Activated gamma-delta T cell treated with anti-CD3 and anti-CD28 coated beads, Interleukin-2, amount 50 U/mL, for 16 hours (primary cell): ENCODE results near the gene CAP2.

Source experiments
- DNase-seq: peaks from one replicate; pipeline ENCODE4 v3.0.0-alpha.2; 2020; ENCODE audit warnings: low read depth

CAP2 gene

DNA sequence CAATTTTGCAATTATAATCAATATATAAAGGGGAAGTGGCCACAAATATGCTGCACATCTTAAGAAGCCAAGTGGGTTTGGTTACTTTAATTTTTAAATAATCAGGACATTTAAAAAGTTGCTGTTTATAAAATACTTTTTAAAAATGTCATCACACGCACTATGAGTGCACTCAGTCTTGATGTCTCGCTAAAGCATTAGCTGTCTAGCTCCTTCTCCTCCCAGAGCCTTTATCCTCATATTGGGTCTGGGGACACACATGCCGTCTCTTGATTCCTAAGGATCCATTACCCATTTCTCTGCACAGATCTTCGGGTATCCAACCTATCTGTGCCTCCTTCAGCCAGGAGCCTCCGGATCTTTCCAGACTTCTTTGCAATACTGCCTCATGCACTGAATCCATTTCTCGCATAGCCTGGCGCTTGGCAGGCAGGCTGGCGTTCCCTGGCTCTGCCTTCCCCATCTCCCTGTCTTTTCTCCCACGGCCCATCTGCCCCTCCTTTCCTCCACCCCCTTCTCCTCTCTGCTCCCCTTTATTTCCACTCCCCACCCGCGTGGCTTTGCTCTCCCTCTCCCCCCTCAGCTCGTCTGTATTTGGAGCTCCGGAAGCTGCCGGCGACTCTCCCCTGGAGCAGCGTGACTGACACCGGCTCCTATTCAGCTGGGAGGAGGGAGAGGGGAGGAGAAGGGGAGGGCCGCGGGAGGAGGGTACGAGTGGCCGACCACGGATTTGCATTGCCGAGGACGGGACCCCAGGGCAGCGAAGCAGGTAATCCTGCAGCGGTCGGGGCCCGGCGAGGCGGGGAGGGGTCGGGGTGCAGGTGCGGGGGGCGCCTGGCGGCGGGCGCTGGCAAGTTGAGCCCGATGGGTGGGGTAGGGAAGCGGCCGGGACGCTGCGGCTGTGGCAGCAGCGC is at the start of gene CAP2:
Gene CAP2, plus strand, starts transcription at position 618 of the 914 bp plus-strand sequence. CDS start 27,961 bp downstream, outside the sequence.
- no peak for DNase-seq

DNA sequence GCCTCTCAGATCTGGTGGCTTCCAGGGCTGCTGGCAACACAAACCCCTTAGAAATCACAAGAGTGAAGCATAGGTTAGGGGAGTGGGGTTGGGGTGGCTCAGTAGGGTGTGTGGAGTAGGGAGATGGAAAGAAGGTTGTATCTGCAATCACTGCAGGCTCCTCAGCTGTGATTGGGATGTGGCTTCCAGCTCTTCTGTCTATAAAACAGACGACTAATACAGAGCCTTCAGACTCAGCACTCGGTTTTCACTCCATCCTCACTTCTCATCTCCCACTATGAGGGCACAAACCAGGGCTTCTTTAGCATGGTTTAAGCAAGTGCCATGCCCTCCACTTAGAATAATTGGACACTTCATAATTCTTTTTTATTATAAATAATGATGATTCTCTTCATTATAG is 46.4 kb upstream of the CAP2 start:
- no peak for DNase-seq

GRCh38 chr6:17349427-17349826 is 44.0 kb upstream of the CAP2 start:
- no peak for DNase-seq

DNA sequence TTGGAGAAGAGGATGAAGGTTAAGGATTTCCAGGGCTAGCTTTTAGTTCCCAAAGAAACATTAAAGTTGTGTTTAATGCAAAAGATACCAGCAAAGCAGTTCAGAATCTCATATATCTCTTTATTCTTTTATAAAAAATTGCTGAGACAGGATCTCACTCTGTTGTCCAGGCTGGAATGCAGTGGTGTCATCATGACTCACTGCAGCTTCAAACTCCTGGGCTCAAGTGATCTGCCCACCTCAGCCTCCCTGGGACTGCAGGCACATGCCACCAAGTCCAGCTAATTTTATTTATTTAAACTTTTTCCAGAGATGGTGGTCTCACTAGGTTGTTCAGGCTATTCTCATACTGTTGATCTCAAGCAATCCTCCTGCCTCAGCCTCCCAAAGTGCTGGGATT is 41.1 kb upstream of the CAP2 start:
- no peak for DNase-seq

DNA sequence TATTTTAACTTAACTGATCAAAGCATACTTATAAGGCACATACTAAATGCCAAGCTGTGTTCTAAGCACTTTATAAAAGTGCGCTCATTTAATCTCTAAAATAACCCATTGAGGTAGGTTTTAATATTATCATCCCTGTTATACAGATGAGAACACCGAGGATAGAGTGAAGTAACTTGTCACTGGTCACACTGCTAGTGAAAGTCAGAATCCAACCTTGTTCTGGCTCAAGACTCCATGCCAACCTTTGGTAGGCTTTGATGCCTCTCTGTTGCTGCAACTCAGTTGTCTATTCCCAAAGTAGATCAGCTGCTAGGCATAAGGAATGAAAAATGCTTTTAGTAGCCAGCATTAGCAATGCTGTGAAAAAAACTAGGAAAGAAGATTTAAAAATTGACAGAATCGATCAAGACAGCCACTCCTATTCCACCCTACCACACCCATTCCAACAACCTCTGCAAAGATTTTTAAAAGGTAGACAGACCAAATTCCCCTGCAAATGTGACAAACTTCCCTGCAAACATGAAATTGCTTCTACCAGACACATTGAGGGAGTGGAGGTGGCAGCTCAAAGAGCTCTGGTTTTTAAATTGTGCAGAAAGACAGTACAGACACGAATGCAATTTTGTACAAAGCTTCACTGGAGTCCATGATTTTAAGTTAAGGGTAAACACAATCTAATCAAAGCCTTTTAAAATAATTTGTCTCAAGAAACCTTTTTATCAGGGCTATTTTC is 39.8 kb upstream of the CAP2 start:
- no peak for DNase-seq

DNA sequence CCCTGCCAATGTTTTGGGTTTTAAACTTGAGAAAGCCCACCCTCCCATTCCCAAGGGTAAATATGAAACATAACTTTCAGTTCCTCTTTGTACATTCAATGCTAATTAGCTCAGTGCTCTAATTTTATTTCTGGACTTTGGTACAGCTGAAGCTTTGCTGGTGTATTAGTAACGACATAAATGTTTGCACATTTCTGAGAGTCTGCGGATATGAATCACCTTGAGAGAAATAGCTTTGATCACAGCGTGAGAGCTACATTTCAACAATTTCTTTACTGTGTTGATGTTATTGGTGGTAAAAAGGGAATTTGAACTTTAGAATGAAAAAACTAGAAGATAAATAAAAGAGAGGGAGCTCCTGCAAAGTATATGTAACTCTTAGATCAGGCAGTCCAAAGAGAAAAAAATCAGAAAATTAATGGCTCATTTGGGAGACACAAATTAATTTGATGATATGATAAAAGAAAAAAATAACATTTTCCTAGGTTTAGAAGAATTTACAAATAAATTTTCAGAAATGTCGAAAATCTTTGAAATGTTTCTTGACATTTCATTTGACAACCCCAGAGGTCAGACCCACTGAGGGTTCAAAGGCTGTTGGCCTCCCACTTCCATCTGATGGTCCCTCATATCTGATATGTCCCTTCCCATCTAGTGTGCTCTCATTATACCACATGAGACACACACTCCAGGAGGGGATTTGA is 38.5 kb upstream of the CAP2 start:
- DNase-seq, result no peak

GRCh38 chr6:17355404-17355774 is 38.0 kb upstream of the CAP2 start:
- DNase-seq, result no peak

DNA sequence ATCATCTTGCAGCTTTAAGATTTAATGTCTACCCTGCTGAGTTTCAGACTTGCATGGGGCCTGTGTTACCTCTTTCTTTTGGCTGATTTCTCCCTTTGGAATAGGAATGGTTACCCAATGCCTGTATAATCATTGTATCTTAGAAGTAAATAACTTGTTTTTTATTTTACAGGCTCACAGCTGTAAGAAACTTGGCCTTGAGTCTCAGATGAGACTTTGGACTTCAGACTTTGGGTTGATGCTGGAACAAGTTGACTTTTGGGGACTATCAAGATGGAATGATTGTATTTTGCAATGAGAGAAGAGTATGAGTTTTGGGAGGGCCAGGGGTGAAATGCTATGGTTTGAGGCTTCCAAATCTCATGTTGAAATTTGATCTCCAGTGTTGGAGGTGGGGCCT is 34.9 kb upstream of the CAP2 start:
- no peak for DNase-seq

DNA sequence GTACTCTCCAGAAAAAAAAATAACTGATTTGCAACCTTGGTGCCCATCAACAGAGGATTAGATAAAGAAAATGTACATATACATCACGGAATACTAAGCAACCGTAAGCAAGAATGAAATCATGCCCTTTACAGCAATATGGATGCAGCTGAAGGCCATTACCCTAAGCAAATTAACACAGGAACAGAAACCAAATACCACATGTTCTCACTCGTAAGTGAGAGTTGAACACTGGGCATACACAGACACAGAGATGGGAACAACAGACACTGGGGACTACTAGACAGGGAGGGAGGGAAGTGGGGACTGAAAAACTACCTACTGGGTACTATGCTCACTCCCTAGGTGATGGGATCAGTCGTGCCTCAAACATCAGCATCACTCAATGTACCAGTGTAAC is 32.8 kb upstream of the CAP2 start:
- DNase-seq, result no peak

- no peak for DNase-seq
Observed at GRCh38 chr6:17361013-17361412, 32.4 kb upstream of the CAP2 start.

DNA sequence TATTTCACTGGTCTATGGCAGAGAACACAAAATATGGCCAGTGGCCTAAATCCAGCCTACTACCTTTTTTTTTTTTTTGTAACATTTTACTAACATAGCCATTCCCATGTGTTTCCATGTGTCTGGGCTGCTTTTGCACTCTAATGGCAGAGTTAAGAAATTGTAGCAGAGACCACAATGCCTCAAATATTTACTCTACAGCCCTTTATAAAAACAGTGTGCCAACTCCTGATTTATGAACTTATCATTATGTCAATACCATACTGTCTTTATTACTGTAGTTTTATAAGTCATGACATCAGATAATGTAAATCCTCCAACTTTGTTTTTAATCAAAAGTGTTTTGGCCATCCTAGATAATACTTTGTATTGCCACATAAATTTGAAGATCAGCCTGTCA is 27.4 kb upstream of the CAP2 start:
- no peak for DNase-seq

- no peak for DNase-seq
Observed at GRCh38 chr6:17367868-17368267, 25.5 kb upstream of the CAP2 start.

GRCh38 chr6:17381424-17382147 is 11.8 kb upstream of the CAP2 start:
- no peak for DNase-seq

GRCh38 chr6:17385660-17386059 is 7.7 kb upstream of the CAP2 start:
- DNase-seq, result no peak

DNA sequence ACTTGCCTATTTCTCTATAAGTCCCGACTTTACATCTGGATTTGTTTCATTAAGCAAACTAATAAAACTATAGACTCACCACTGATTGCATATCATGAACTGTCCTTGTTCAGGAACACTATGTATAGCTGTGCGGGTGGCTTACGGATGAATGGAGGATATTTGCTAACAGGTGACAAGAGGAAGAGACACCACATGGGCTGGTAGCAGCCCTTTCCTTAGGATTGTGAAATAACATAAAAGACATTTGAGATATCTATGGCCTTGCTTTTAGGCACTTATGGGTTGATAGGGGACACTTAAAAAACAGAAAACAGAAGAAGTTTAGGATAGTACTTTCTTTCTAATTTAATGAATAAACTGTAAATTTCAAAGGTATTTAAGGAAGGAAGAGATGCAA is 5.0 kb upstream of the CAP2 start:
- no peak for DNase-seq

DNA sequence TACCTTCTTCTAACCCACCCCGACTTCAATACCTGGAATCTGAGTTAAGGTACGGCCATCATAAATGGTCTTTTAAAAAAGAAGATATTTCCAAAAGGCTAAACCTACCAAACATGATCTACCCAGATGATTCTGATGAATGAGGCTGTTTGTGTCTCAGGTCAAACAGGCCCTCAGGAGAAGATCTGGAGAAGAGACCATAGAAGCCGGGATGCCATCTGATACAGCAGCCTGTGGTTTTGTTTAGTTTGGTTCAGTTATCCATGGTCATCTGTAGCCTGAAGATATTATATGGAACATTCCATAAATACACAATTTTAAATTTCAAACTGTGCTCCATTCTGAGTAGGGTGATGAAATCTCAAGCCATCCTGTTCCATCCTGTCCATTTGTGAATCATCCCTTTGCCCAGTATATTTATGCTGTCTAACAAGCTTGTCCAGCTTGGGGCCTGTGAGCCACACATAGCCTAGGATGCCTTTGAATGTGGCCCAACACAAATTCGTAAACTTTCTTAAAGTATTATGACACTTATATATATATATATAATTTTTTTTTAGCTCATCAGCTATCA is 4.0 kb upstream of the CAP2 start:
- no peak for DNase-seq

DNA sequence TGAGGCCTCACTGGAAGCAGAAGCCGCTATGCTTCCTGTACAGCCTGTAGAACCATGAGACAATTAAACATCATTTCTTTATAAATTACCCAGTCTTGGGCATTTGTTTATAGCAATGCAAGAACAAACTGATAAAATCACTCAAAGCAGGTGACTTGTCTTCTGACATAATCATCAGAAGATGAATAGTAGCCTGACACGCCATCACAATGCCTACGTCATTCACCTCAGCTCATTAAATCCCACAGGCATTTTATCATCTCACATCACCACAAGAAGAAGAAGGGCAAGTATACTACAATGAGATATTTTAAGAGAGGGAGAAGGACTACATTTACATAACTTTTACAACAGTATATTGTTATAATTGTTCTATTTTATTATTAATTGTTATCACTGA is 3.1 kb upstream of the CAP2 start:
- no peak for DNase-seq

- no peak for DNase-seq
Observed at GRCh38 chr6:17391976-17392375, 1.4 kb upstream of the CAP2 start.

DNA sequence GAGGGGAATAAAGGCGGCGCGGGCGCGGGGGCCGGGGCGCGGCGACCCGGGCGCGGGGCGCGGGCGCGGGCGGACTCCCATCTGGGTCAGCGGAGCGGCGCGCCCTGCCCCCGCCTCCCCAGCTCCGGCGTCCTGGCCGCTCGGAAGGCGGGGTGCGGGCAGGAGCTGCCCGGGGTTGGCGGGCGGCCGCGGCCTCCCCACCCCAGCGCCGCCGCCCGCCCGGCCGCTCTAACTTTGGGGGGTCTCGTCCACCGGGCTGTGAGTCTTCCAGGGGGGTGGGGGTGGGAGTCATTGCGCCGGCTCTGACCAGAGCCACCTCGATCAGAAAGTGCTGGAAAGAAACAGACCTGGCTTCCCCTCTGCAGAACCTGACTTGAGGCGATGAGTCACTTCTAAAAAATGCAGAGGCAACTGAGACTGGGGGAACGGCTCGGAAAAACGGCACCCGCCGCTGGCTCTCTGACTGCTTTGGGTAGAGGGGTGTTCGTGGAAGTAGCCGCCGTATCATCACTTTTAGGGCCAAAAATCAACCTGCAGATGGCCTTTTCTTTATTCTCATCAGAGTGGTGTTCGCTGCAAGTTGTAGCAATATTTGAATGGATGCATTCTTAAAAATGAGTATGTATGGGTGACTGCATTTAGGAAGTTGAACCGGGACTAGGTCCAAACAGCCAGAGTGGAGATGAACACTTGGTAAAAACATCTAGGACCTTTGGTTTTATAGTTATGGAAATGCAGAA is 667 bp downstream of the CAP2 start:
- no peak for DNase-seq

DNA sequence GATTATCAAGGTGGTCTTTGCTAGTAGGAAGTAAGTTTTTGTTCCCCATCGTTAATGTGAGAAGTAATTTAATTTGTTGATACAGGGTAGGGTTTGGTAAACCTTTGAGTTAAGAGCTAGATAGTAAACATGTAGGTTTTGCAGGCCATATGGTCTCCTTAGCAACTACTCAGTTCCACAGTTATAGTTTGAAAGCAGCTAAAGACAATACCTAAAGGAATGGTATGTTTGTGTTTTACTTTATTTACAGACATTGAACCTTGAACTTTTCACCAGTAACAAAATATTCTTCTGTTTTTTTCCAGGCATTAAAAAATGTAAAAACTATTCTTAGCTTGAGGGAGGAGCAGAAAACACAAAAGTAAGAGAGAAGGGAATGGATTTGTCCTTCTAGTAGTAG is 1.7 kb downstream of the CAP2 start:
- no peak for DNase-seq

GRCh38 chr6:17396256-17396655 is 2.9 kb downstream of the CAP2 start:
- DNase-seq, result no peak
